HG02571 (cell line): ENCODE data around the gene NABP1.

Experiments
- ATAC-seq: cut with Tn5 transposase; IDR thresholded peaks from one replicate; pipeline ENCODE4 v1.9.1; 2021; ENCODE audit warnings: mild to moderate bottlenecking, moderate library complexity; ENCODE audit not compliant: unreplicated experiment

The NABP1 gene

DNA sequence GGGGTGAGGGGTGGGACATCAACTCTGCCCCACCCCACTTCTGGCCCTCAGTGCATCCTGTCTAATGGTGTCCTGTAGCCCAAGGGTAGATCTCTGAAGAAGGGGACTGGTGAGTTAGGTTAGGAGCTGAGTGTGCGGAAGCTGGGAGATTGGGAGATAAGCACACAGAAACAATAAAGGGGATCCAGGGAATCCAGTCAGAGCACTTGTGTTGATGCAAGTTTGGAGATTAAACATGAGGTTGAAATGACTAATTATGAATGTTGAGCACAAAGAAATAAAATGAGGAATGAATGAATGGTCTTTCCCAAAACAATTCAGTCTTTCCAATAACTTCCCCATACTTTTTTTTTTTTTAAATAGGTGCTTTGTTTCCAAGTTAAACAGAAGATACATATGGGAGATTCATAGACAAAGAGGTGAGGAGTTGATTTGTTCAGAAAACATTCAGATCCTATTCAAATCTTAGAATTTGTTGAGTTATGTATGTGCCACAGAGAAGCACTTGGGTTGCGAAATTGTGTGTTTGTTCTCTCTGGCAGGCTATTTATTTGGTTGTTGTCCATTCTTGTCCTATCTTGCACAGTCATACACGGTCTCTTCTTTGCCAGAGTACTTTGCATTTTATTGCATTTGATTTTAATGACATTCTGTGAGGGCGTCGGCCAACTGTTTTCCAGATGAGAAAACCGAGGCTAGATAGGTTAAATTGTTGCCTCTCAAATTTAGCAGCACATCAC lies 31.6 kb upstream of the NABP1 start:
- ATAC-seq, result no peak

DNA sequence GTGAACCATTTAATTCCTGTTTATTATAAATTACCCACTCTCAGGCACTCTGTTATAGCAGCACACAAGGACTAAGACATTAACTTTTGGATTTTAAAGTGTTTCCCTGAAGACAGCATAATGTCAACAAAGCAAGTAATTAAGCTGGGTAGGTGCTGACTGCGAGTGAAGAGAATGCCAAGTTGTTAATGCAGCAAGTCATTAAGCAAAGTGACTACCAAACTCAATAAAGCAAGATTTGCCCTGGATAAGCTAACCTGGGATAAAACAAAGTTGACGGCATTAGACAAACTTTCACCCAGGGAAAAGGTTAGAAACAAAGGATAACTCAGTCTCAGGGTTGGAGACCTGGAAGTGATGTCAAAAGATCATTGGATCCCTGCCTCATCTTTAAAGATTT lies 28.4 kb upstream of the NABP1 start:
- no peak for ATAC-seq

DNA sequence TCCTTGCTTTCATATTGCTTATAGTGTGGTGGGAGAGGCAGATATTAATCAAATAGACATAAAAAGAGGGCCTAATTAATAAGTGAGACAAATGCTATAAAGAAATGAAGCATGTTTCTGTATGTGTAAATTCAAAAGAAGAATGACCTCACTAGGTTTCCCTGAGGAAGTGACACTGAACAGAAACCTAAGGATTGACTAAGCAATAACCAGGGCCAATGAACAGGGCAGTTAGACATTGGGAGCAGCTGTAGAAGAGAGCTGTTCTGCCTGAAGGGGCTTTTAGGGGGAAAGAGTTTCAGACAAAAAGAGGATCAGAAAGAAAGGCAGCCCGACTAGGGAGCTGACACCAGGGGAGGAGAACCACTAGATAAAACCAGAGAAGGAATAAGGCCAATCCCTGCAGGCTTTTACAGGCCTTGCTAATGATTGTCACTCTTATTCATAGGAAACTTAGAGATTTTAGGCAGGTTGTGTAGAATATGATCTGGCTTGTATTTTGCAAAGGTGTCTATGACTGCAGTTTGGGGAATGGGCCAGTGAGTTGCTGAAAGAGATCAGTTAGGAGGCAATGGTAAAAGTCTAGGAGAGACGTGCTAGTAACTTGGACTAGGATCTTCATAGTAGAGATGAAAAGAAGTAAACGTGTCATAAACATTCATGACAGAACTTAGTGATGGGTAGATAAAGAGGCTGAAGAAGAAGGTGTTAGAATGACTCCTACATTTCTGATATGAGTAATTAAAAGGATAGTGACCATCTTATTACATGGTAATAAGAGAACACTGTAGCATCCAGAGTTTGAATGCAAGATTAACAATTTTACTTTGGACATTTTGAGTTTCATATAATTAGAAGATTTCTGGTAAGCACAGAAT lies 26.8 kb upstream of the NABP1 start:
- peak; percentile 97 for ATAC-seq

DNA sequence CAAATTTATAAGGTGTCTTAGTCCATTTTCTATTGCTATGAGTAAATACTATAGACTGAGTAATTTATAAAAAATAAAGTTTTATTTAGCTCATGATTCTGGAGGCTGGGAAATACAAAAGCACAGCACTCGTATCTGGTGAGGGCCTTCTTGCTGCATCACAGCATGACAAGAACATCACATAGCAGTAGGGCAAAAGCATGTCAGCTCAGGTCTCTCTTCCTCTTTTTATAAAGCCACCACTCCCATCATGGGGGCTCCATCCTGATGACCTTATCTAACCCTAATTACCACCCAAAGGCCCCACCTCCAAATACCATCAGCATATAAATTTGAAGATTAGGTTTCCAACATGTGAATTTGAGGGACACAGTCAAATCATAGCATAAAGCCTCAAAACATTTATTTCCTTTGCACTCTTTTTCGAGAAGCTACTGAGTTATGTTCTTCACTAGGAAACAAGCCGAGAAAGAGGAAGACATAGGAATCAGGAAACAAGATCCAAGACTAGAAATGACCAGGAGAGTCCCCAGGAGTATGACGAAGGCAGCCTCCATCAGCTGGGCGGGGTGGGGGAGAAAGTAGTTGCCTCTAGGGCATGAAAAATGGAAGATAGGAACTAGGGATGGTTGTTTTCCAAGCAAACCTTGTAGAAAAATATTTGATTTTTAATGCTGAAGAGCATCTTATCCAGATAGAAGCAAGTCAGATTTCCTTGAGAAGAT lies 24.1 kb upstream of the NABP1 start:
- no peak for ATAC-seq

DNA sequence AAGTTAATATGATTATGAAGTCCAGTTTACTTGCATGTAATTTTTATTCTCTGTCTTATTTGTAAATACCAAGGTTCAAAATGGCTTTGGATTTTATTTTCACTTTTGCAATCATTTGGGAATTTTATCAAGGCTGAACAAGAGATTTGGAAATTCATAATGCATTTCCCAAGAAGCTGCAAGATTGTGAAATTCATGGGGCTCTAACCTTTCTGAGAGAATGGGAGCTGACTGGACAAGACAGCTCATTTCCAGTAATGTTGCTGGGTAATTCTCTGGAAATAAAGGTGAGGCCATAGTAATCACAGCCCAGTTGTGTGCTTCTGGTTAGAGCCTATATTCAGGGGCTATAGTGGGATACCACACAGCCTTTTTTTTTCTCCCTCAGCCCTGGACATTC lies 21.5 kb upstream of the NABP1 start:
- no peak for ATAC-seq

DNA sequence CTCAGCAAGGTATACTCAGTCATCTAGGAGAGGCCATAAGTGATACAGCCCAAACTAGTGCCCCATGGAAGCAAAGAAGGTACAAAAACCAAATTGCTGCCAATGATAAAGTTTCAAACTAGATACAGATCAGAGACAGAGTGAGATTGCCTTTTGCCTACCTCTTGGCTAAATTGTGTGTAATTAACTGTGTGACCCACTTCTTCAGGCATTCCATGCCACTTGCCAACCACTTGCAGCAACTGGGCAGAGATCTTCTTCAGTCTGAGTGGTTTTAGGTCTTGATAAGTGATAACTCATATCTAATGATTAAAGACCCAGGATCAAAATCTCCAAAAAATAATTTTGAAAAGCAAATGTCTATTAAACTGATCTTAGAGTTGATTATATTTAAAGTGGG lies 21.1 kb upstream of the NABP1 start:
- ATAC-seq, result no peak

DNA sequence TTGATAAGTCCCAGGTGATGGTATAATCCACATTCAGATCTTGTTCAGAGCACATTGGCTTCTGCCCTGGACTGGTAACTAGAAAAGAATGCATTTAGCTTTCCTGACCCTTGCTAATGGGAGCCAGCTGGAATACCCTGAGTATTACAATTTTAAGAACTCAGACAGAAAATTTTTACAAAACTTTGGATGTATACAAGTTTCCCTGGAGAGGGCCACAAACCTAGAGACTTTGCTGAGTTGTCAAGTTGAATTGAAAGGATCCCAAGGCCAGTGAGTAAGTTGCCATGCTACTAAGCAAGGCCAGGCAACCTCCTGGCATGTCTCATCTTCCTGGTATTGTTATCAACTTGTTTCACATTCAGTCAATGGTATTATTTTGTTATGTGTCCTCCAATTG lies 20.0 kb upstream of the NABP1 start:
- ATAC-seq, result no peak

DNA sequence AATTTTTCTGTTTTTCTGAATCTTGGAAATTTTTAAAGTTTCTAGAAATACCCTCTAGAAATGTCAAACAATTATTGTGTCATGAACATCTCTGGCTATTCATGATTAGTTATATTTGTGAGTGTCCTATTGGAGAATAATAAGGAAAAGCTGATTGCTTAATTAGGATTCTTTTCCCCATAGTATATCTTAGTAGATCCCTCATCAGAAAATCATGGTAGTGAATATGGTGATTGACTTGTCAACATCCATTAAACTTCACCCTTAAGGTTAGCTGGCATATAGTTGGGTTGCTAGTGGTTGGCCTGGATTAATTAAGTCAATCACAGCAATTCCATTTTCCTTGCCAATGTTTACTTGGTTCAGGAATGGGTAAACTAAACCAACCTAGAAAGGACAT lies 18.7 kb upstream of the NABP1 start:
- ATAC-seq, result no peak

DNA sequence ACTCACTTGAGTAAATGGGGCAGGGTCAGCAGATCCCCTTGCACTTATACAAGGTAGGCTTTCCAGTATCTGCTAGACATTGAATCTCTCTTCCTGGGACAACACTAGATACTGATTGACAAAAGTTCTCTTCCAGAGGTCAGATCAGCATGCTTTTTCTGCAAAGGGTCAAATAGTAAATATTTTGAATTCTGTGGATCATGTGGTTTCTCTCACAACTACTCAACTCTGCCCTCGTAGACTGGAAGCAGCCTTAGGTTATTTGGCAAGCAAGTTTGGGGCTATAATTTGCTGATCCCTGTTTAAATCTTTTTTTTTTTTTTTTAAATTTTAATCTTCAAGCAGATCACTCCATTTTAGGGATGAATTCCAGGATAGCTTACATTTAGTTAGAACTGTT lies 17.4 kb upstream of the NABP1 start:
- ATAC-seq, result no peak

DNA sequence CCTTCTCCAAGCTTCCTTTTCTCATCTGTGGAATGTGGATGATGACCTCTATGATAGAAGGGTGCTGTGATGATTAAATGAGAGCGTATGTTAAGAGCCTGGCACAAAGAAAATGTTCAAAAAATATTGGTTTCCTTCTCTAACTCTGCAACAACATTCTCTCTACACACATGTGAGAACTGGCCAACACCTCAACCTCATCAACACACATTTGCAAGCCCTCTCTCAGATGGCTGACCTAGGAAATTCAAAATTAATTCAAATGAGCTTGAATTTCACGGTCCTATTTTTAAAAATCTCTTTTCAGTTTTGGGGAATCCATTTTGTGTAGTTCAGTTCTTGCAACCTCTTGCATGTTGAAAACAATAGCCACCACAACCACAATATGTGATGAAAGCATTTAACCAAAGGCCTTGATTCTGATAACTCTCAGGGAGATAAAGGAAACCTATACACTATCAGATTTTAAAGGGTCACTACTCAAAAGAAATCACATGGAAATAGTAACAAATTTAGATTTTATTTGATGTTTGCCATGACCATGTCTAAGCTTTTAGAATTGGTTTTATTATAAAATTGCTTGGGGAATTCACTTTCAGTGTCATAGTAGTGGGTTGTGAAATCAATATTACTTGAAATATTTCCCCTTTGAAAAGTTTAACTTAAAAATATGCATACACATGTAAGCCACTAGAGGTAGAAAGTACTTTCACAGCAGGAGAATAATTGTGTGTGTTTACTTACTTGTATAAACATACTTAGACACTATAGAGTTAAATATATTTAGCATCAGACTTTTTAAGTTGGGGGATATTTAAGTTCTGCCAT lies 16.6 kb upstream of the NABP1 start:
- ATAC-seq, result no peak

DNA sequence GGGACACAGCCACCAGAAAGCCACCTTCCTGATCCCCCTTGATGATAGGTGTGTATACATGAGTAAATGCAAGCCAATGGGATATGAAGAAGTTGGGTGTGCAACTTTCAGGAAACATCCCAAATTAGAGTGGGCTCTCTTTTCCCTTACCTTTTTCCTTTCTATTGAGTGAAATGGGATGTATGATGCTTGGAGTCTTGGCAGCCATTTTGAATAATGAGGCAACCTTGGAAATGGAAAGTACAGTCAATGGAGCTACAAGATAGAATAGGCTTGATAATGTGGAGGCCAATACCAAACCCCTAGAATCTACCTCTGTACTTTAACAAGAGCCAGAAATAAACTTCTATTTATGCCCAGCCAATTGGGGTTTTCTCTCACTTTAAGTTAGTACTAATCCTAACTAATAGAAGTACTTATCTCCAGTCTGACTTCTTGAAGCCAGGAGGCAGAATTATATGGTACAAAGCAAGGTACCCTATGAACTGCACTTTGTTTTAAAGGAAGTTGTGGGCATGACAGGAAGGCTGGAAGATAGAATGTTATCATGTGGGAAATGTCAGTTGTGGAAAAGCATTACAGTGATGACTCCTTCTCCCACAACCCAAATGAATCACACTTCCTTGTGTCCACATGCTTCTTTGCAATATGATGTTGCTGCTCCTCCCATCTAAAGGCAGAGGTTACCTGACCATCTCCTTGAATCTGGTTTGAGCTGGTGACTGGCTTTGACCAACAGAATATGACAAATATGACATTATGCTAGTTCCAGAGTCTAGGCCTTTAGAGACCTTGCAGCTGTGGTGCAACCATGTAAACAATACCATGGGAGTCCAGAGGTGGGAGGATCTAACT lies 12.9 kb upstream of the NABP1 start:
- no peak for ATAC-seq

DNA sequence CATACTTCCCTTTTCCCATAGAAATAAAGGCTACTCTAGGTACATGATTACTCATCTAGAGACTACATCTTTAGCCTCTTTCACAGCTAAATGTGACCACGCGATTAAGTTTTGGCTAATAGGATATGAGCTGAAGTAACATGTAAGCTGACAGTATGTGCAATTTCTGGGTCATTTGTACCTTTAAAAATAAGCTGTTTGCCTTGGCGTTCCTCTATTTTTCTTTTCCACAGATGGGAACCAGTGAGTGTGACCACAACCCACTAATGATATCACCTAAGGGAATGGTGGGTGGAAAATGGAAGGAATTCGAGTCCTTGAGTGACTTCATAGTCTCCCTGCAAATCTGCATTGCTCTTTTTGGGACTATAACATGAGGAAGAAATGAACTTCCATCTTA lies 11.7 kb upstream of the NABP1 start:
- ATAC-seq, result no peak

DNA sequence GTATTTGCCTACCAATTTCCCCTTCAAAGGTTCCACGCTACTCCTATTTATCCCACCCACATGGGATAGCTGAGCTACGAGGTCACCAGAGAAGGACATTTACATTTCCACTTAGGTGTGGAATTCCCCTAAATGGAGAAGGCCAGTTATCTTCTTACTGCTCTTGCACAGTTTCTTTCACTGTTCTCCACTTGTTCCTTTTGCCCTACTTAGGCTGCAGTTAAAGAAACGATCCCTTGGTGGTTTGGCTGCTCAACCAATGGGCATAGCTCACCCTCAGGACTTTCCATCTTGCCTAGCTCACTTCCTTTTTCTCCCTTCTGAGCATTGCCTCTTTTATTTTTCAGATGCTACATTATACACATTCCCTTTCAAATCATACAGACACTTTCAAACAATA lies 11.2 kb upstream of the NABP1 start:
- ATAC-seq, result peak; percentile 80

DNA sequence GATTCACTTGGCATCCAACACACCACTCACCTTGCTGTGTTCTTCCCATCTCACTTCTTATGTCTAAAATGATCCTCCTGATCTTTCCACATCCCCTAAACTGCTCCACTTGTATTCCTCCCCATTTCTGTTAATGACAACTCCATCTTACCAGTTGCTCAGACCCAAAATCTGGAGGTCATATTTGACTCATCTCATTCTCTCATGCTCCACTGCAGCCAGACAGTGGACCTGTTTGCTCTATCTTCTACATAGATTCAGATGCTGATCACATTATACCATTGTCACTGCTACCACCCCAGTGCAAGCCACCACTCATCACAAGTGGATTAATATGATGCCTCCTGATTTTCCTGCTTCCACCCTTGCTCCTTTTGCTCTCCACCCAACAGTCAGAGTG lies 7.9 kb upstream of the NABP1 start:
- ATAC-seq, result peak; percentile 47

DNA sequence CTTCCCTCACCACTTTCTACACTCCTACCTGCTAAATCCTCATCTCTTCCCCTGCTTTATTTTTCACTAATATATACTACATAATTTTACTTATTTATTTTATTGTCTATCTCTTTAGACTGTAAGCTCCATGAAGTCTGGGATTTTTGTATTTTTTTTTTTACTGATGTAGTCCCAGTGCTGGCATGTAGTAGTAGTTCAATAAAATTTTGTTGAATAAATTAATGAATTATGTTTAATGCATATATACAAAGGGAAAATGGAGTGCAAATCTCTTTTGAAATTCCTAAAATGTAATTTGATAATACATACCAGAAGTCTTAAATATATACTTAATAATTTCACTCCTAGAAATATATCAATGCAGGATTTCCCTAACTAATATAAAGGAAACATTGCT lies 7.1 kb upstream of the NABP1 start:
- no peak for ATAC-seq

DNA sequence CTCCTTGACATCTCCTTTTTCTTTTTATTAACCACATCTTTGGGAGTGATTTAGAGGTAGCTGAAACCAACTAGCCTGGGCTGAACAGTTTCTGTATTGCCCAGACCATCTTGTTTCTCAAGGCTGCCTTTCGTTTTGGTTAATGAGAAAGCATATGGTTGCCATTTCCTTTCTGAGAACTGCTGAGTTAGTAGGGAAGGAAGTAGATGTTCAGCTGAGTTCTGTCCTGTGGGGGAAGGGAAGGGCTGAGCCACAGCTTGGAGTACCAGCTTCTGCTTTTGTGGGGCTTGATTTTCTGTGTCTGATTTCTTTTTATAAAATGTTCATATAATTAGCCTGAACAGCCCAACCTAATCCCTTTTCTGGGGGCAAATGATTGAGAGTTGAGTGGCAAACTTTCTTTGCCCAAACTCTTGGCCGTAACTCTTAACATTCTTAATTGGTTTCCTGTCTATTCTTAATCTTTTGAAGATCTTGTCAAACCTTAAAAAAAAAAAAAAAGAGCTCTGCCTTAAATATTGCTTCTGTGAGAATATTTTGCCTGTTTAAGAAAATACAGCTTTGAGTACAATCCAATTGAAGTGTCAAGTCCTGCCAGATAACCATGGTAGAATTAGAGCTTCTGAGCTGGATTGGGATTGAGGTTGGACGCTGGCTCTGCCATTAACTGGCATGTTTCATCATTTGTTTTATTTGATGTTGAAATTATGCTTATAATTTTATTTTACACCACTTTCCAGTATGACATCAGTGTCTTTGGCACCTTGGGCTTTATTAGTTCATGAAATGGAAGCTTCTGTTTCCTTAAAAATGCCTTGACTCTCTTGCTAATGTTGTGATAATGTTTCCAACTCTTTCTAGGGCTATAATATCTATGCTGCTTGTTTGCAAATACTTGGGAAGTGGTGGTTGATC lies 1.9 kb upstream of the NABP1 start:
- ATAC-seq, result peak; percentile 48

DNA sequence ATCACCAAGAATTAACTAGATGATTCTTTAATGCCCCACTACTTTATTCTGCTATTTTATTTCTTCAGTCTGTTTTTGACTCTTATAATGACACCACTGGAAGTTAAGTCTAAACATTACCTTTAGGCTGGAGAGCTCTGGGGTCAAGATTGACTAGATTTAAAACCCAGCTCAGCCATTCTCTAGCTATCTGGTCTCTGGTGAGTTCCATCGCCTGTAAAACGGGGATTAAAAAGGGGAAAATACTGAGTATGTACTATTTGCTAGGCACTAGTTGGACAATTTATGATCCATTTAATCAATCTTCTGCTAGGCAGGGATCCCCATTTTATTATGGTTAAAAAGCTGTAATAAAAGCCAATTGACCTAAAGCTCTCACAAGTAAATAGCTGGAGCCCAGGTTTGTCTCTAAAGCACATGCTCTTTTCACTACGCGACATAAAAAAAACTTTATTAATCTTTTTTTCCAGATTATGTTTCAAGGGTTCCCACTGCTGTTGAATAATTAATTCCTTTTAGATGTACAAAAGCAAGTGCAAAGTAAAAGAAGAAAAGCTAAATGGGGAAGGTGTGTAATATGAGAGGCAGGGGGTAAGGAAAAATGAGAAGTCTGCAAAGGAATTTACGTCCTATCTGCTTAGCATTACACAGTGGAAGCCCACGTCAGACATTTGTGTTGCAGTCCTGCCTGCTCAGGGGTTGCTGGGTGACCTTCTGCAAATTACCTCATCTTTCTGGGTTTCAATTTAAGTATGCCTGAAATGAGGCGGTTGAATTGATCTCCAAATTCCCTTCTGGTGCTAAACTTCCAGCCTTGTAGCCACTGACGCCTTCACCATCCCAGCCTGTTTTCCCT lies 918 bp upstream of the NABP1 start:
- peak; percentile 25 for ATAC-seq
